HG03439 (cell line): ENCODE results near the gene STK31.
"Not testable (repeated sequence)": the region's sequence is repeated elsewhere in the genome, so short reads cannot be mapped to it uniquely, and the experiment has no call there.

ENCODE experiments used
- ATAC-seq: cut with Tn5 transposase; IDR thresholded peaks from one replicate; pipeline ENCODE4 v1.9.1; 2021; ENCODE audit warnings: mild to moderate bottlenecking, moderate library complexity; ENCODE audit not compliant: unreplicated experiment

STK31 gene, protein sequence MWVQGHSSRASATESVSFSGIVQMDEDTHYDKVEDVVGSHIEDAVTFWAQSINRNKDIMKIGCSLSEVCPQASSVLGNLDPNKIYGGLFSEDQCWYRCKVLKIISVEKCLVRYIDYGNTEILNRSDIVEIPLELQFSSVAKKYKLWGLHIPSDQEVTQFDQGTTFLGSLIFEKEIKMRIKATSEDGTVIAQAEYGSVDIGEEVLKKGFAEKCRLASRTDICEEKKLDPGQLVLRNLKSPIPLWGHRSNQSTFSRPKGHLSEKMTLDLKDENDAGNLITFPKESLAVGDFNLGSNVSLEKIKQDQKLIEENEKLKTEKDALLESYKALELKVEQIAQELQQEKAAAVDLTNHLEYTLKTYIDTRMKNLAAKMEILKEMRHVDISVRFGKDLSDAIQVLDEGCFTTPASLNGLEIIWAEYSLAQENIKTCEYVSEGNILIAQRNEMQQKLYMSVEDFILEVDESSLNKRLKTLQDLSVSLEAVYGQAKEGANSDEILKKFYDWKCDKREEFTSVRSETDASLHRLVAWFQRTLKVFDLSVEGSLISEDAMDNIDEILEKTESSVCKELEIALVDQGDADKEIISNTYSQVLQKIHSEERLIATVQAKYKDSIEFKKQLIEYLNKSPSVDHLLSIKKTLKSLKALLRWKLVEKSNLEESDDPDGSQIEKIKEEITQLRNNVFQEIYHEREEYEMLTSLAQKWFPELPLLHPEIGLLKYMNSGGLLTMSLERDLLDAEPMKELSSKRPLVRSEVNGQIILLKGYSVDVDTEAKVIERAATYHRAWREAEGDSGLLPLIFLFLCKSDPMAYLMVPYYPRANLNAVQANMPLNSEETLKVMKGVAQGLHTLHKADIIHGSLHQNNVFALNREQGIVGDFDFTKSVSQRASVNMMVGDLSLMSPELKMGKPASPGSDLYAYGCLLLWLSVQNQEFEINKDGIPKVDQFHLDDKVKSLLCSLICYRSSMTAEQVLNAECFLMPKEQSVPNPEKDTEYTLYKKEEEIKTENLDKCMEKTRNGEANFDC

DNA sequence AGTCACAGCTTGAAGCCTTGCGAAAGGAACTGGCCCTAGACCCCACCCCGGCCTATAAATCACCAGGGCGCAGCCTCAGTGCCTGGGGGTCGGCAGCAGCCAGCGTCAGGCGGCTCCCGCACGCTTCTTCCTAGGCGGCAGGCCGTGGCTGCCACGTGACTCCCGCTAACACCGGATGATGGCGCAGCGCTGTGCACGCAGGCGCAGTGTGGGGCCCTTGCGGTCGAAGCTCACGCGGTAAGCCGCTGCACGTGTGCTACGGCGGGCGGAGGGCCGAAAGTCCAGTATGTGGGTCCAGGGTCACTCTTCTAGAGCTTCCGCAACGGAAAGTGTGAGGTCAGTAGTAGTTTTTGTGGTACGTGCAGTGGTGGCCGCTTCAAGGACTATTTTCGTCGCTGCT, at the start of gene STK31:
Gene STK31, plus strand, starts transcription at position 220 of the 400 bp plus-strand sequence. Its CDS starts 67 bp downstream, at position 287.
- no peak for ATAC-seq

DNA sequence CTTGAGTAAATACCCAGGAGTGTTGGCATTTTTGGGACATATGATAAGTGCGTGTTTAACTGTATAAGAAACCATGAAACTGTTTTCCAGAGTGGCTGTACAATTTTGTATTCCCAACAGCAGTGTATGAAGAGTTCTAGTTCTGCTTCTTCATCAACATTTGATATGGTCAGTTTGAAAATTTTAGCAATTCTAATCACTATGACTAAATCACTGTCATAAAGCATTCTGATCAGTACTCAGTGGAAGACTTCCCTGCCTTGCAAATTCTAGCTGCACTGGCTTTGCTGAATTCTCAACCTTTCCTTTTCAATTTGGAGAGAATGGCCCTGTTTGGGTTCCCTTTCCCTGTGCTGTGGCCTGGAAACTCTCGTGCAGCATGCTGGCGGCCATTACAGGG, 48.6 kb upstream of the STK31 start:
- ATAC-seq = no peak

GRCh38 chr7:23662124-23662983, 47.7 kb upstream of the STK31 start:
- ATAC-seq = no peak

- ATAC-seq = no peak
Observed at GRCh38 chr7:23662984-23663313, 47.1 kb upstream of the STK31 start.

DNA sequence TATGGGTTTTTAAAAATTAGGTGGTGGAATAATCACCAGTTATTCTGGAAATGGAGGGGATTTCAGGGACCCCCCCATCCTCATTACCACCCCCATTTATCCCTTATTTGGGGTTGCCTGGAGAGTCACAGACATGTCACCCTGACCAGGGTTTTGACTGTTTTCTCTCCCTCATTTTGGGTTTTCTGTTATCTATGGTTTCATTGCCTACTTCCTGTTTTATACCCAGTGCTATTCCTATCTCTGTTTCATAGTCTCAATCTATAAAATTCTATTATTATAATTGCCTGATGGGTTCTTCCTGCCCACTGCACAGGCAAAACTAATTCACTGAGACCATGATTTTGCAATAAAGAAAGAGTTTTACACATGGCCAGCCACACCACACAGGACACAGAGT, 45.9 kb upstream of the STK31 start:
- no peak for ATAC-seq

GRCh38 chr7:23672033-23672432, 38.0 kb upstream of the STK31 start:
- ATAC-seq = no peak

- ATAC-seq = peak; percentile 94
Observed at GRCh38 chr7:23679898-23680413, 30.1 kb upstream of the STK31 start, which contains the start of gene FAM221A. FAM221A (plus strand) TSS chr7:23680199; CDS start chr7:23680219, 20 bp downstream.

DNA sequence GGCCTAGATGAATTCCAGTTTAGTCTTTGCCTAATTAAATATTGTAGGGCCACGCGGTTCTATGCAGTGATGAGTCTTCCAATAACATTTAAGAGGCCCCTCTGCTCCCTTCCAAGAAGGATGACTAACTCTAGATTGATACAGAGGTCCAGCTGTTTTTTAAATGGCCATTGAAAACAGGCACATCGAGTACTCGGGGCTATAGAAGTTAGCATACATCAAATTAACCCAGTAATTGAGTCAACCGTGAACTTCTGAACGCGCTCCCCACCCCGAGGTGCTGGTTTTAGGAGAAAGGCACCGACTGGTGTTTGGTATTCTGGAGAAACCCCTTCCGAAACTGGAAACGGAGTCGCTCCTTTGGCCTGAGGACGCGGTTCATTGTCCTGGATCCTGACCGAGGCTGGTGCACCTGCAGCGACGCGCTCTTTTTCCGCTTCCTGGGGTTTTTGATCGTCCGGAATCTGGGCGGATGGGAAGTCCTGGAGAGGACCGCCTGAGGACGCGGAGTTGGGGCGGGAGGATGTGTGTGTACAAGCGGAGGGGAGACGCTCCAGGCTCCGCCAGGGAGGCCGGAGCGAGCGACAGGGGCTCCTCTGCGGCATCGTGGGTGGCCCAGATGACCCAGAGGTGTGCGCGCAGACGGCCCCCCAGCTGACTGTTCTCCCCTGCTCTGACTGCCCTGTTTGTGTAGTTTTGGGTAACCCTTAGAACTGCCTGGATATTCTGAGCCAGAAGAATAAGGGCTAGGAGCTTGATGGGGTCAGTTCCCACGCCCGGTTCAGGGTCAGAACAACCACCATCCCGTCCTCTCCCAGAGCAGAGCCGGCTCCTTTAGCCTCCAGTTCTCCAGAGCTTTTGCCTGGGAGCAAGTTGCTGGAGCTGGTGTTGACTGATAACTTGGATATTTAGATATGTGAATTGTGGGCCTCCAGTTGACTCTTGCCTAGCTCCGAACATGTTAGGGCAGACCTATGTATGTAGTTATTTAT, 29.3 kb upstream of the STK31 start:
- peak; percentile 43 for ATAC-seq

- not testable (repeated sequence) for ATAC-seq
Observed at GRCh38 chr7:23684041-23684440, 26.0 kb upstream of the STK31 start.

GRCh38 chr7:23685731-23686130, 24.3 kb upstream of the STK31 start:
- ATAC-seq = no peak

- ATAC-seq = no peak
Observed at GRCh38 chr7:23687011-23687410, 23.0 kb upstream of the STK31 start.

GRCh38 chr7:23689165-23689564, 20.9 kb upstream of the STK31 start:
- ATAC-seq = no peak

GRCh38 chr7:23691320-23691719, 18.7 kb upstream of the STK31 start:
- ATAC-seq = no peak

GRCh38 chr7:23693224-23693623, 16.8 kb upstream of the STK31 start:
- no peak for ATAC-seq

DNA sequence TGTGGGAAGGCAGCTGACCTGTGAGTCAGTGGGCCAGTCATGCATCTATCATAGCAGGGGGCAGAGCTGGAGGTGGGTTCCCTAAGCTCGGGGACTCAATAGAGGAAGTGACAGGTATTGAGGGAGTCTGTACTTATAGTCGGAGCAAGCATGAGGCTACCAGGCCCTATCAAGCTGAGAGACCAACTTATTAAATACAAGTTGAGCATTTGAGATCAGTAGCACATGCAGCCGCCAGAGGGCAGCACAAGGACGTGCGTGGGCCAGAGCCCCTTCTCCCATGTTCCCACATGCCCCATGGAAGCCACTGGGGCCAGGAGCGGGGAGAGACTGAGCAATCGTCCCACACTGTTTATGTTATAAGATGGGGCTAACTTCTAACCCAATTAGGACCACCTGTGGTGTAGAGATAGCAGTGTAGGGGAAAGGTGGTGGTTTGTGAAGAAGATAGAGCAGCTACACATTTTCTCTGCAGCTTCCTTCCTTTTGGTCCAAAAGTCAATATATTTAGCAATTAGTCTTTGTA, 13.0 kb upstream of the STK31 start:
- ATAC-seq = peak; percentile 76

- ATAC-seq = no peak
Observed at GRCh38 chr7:23698822-23699221, 11.2 kb upstream of the STK31 start.

- ATAC-seq = no peak
Observed at GRCh38 chr7:23700046-23700445, 10.0 kb upstream of the STK31 start.

DNA sequence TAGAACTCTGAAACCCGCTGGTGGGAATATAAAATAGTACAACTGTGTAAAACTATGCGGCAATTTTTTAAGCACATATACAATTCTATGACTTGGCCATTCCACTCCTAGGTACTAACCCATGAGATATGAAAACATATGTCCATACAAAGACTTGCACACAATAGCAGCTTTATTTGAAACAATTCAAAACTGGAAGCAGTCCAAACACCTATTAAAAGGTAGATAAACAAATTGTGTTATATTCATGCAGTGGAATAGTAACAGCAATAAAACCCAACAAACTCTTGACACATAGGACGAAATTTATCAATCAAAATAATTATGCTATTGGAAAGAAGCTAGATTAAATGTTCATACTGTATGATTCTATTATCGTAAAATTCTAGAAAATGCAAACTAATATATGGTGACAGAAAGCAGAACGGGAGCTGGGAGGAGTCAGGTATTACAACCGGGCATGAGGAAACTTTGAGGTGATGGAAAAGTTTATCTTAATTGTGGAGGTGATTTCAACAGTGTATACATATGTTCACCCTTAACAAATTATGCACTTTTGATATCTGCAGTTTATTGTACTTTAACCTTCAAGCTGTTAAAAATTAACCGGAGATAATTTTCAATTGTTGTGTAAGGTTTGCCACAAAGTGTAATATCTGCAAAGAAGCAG, 803 bp upstream of the STK31 start:
- ATAC-seq = no peak
